GM12878 (cell line): Measurements from ENCODE around the gene CASP4. TPM values are rescaled to one million over a fixed set of nuclear protein-coding genes. Genes with fewer than 3 reads are reported as not detected.
A peak's percentile ranks its signal among the peaks of the same experiment; 100 is the strongest.

Source experiments
- ATAC-seq: fragments of 200-7000 bp; cut with Tn5 transposase; 3 replicates; pipeline ENCODE4 v1.9.1; 2020; ENCODE audit warnings: mild to moderate bottlenecking, moderate library complexity
- BruUV-seq: library from RNA; stranded (reverse); fragments of 400-500 nt; replicated peaks from 2 replicates; lab custom pipeline; 2021; lab: Mats Ljungman, UMichigan
- CTCF ChIA-PET: fragments of 300-600 bp; sonication (Branson Sonifier 250); formaldehyde crosslinking; extraction: SDS; loops from one replicate; lab custom pipeline; 2021; ENCODE audit warnings: inconsistent platforms; lab: Yijun Ruan, JAX
- POLR2A ChIA-PET: fragments of 350-600 bp; formaldehyde crosslinking; extraction: SDS; loops from one replicate; lab custom pipeline; 2021; ENCODE audit warnings: inconsistent platforms; lab: Charles Lee
- RAD21 ChIA-PET: fragments of 300-600 bp; sonication (Branson Sonifier 250); formaldehyde crosslinking; loops from one replicate; lab custom pipeline; 2023; ENCODE audit warnings: antibody characterized with exemption; ENCODE audit not compliant: unreplicated experiment; lab: Charles Lee
- SMC1A ChIA-PET: fragments of 300-600 bp; sonication (Branson Sonifier 250); formaldehyde crosslinking; loops from one replicate; lab custom pipeline; 2023; ENCODE audit not compliant: unreplicated experiment, uncharacterized antibody; lab: Charles Lee
- DNase-seq: peaks from one replicate; pipeline ENCODE4 v3.0.0-alpha.2; 2011; ENCODE audit warnings: low read depth, low spot score
- FAIRE-seq: peaks from 3 replicates; lab custom pipeline; 2011; peaks lifted over from hg19 to GRCh38; lab: Jason Lieb, UNC
- H2AFZ ChIP-seq: 2 replicates; pipeline ENCODE4 v1.6.0; 2011; ENCODE audit warnings: low read depth, low read length, control low read depth; ENCODE audit not compliant: control insufficient read depth
- H3K27ac ChIP-seq: 2 replicates; pipeline ENCODE4 v1.5.1; 2011; ENCODE audit warnings: control low read depth; ENCODE audit not compliant: control insufficient read depth, insufficient read depth
- H3K27me3 ChIP-seq, 2 experiments: replicated peaks in 1 of 2; 2 replicates each; pipeline versions ENCODE4 v1.6.0 to v1.6.1; 2011; ENCODE audit warnings: low read length in 1 of 2; ENCODE audit not compliant: control insufficient read depth in 2 of 2, insufficient read depth in 2 of 2
- H3K36me3 ChIP-seq, 2 experiments: 2 replicates each; pipeline ENCODE4 v1.5.1; 2011; ENCODE audit warnings: low read length in 1 of 2; ENCODE audit not compliant: control insufficient read depth in 2 of 2, insufficient read depth in 2 of 2
- H3K4me1 ChIP-seq: 2 replicates; pipeline ENCODE4 v1.6.1; 2011; ENCODE audit warnings: mild to moderate bottlenecking, low read length, moderate library complexity, mixed read lengths; ENCODE audit not compliant: control insufficient read depth, insufficient read depth
- H3K4me2 ChIP-seq: 2 replicates; pipeline ENCODE4 v1.6.0; 2011; ENCODE audit warnings: control low read depth; ENCODE audit not compliant: control insufficient read depth, insufficient read depth
- H3K4me3 ChIP-seq: fragments of 200-600 bp; sonication (generic); 2 replicates; pipeline ENCODE4 v1.5.1; 2016
- H3K79me2 ChIP-seq: 2 replicates; pipeline ENCODE4 v1.6.0; 2011; ENCODE audit warnings: low read length; ENCODE audit not compliant: control insufficient read depth, insufficient read depth
- H3K9ac ChIP-seq: 2 replicates; pipeline ENCODE4 v1.8.0; 2011; ENCODE audit warnings: low read length, control low read depth, mixed read lengths; ENCODE audit not compliant: control insufficient read depth, insufficient read depth
- H3K9me3 ChIP-seq: replicated peaks from 3 replicates; pipeline ENCODE4 v1.5.1; 2011; ENCODE audit warnings: mild to moderate bottlenecking, low read length; ENCODE audit not compliant: control insufficient read depth, insufficient read depth
- H4K20me1 ChIP-seq: 2 replicates; pipeline ENCODE4 v1.6.0; 2011; ENCODE audit not compliant: control insufficient read depth, insufficient read depth
- EP300 ChIP-seq, 2 experiments: fragments of 150-350 bp in 1 of 2; IDR thresholded peaks; 2 replicates each; pipeline ENCODE4 v1.6.1; 2011 to 2012; ENCODE audit warnings: low read depth in 2 of 2, low read length in 2 of 2, borderline replicate concordance in 1 of 2, improper control_type of control experiment in 1 of 2, inconsistent platforms in 1 of 2; ENCODE audit not compliant: control insufficient read depth in 1 of 2
- HCFC1 ChIP-seq: fragments of 150-350 bp; IDR thresholded peaks from 2 replicates; pipeline ENCODE4 v1.6.1; 2014; ENCODE audit warnings: low read length
- MTA2 ChIP-seq: fragments of 450-650 bp; IDR thresholded peaks from 2 replicates; pipeline ENCODE4 v1.6.1; 2016; ENCODE audit warnings: low read depth, mild to moderate bottlenecking, moderate library complexity
- PAX5 ChIP-seq: IDR thresholded peaks from 2 replicates; pipeline ENCODE4 v1.6.1; 2011; ENCODE audit warnings: low read depth, low read length, borderline replicate concordance
- STAT1 ChIP-seq: fragments of 450-650 bp; conservative IDR thresholded peaks from 2 replicates; pipeline ENCODE4 v1.6.1; 2014; ENCODE audit warnings: antibody characterized with exemption, mild to moderate bottlenecking
- WGBS: methylation state at CpG from one replicate; pipeline ENCODE4 v1.1.6; 2016; ENCODE audit warnings: low lambda C conversion rate; ENCODE audit not compliant: insufficient replicate concordance, insufficient coverage; ENCODE audit errors: missing lambda C conversion rate; 5-methylcytosine and 5-hydroxymethylcytosine counted together
- in situ Hi-C: fragments of 300-500 bp; cut with MboI; formaldehyde crosslinking; loops from 9 replicates; pipeline ENCODE4 v1.14.3; 2018; ENCODE audit warnings: mixed read lengths
- intact Hi-C: fragments of 100-400 bp; cut with micrococcal nuclease; formaldehyde crosslinking; loops from one replicate; pipeline ENCODE4 v1.14.2; 2022; ENCODE audit not compliant: unreplicated experiment
- polyA plus RNA-seq, 11 experiments: library from polyadenylated mRNA; depleted of rRNA in 4 of 11; unstranded in 6 of 11; stranded (reverse) in 5 of 11; fragments of >200 nt; fragmentation: Nextera tagmentation in 4 of 11; fragmentation: Illumina TruSeq in 1 of 11; extraction: Ambion mirVana in 4 of 11; extraction: Trizol in 1 of 11; gene quantifications; 1 replicate in 1 of 11; 2 replicates in 10 of 11; pipeline versions ENCODE4 v1.2.1 to v1.2.3, GENCODE V29; 2011 to 2016; ENCODE audit warnings: inconsistent platforms in 2 of 11, missing spikeins in 2 of 11, low read depth in 1 of 11
- total RNA-seq, 4 experiments: library from RNA; depleted of rRNA in 3 of 4; stranded (reverse); fragments of >200 nt in 3 of 4; fragmentation: Illumina TruSeq in 1 of 4; extraction: Trizol in 1 of 4; gene quantifications; 2 replicates each; pipeline versions ENCODE4 v1.2.1 to v1.2.3, GENCODE V29; 2013 to 2021

CASP4 gene
- total and polyA plus RNA-seq, 10 of the 15 experiments (the other 5 are each of a cell fraction or from before 2014, with no cell fraction given) = 25.3 to 113 (median 50.0) TPM

DNA sequence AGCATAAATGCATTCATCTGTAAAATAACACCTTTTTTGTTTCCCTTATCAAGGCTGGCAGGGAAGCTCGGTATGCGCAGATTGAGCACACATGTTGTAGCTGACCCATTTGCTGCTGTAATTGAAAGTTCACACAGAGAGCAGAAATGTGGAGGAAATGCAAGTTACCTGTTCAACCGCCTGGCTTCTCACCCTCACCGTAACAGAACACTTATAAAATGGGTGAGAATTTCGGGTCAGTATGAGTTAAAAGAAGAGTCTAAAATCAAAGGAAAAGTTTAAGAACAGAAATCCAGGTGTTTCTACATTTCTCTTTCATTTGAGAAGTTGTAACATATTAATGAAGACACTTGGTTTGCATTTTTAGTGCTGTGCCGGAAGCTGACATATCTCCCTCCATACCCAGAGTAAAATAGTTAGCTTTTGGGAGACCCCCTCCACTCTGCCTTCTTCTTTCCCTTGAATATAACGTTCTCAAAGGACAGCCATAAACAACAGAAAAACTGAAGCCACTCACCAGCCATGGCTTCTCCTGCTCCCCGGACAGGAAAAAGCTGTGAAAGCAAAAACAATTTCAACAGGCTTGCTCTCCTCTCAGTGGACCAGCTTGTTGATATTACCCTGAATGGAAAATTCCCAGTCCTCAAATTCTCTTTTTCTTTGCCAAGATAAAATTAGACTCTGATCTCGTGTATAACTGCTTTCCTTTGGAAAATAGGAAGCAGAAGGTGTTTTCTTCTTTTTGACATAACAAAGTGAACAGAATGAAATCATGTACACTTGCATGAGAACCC, 70.3 kb downstream of the CASP4 start, which contains the start of gene CASP12:
Gene CASP12 (minus strand): TSS at position 570 of the 794 bp plus-strand sequence.
- Histone ChIP-seq H3K9me3 (no peaks in the 10 kb centered on the region), H3K4me1 (peaks cover 5% of the 10 kb centered on the region; the same call in 1 of the 2 replicates), H3K9ac (peak within 1 kb of the TSS; percentile 54), H3K27ac (peak within 1 kb of the TSS; percentile 87), H3K27me3 (no peaks in the 10 kb centered on the region), H3K4me3 (no peak within 1 kb of the TSS), H3K4me2 (peak within 1 kb of the TSS; percentile 21), H3K36me3 (no peaks in the 10 kb centered on the region), H2AFZ (peak within 1 kb of the TSS; percentile 87), H4K20me1 (no peaks in the 10 kb centered on the region), H3K79me2 (no peaks in the 10 kb centered on the region)
- intact Hi-C loops (no loop called here), in situ Hi-C loops (no loop called here)
- RAD21 ChIA-PET = interaction anchor here (0.9 to 1.6 kb wide), 2 partner anchors 12 to 15 kb away, joined by 3 to 10 read pairs; no protein-coding TSS in a partner anchor
- CTCF ChIA-PET = interaction anchor here (1.0 to 2.1 kb wide), 4 partner anchors 10 to 75 kb away, joined by 3 to 5 read pairs (median 4); no protein-coding TSS in a partner anchor
- SMC1A ChIA-PET = interaction anchor here (0.8 to 2.6 kb wide), 8 partner anchors 11 to 227 kb away, joined by 3 to 13 read pairs (median 3); no protein-coding TSS in a partner anchor
- BruUV-seq = no TSS peak
- peak; percentile 92 for ATAC-seq
- FAIRE-seq = peak; percentile 7
- POLR2A ChIA-PET = no interaction called here
- DNase-seq = no peak
- TF ChIP-seq MTA2 = peak; percentile 61; the same call in 1 of the 2 replicates
- TF ChIP-seq STAT1 = no peak
- 0 out of 4 replicates have a peak, but pooled peaks of 1 of the 2 experiments have one; percentile 28 for TF ChIP-seq EP300 (IDR thresholded peaks at IDR 0.05; ENCODE audit: borderline replicate concordance in 1 of 2, control insufficient read depth in 1 of 2, low read depth in 2 of 2, low read length in 2 of 2)
- TF ChIP-seq PAX5 = 0 out of 2 replicates have a peak, but pooled peaks have one; percentile 27
- TF ChIP-seq HCFC1 = no peak
- TF ChIP-seq, all 136 proteins: peak for 3
- WGBS = 13% methylated on average over 9 of the region's 9 CpGs
